NCI-H82 (cell line): ENCODE data around the gene ANAPC1.
"Not testable (repeated sequence)": the region's sequence is repeated elsewhere in the genome, so short reads cannot be mapped to it uniquely, and the experiment has no call there.

Experiments used
- DNase-seq: peaks from one replicate; lab custom pipeline; 2025; lab: John Stamatoyannopoulos, UW

ANAPC1 gene

GRCh38 chr2:111735420-111735819, 148.6 kb downstream of the ANAPC1 start:
- DNase-seq = not testable (repeated sequence)

- not testable (repeated sequence) for DNase-seq
These were observed 154.1 kb downstream of the ANAPC1 start for GRCh38 chr2:111729812-111730458.

GRCh38 chr2:111727611-111728110, 156.3 kb downstream of the ANAPC1 start:
- not testable (repeated sequence) for DNase-seq

DNA sequence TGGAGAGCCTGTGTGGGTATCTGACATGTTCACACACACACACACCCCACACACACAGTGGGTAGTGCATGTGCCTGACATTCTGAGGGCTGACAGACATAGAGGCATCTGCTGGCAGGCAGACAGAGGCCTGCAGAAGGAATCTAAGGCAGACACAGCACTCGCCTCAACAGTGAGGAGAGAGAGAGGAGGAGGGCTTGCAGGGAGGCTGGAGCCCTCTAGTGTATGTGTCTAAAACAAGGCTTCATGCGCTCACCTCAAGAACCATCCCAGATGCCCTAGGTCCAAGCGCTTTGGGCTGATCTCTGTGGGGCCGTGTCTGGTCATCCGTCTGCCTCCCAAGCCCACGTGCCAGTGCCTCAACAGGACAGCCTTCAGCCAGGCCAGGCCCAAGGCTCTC, 158.3 kb downstream of the ANAPC1 start:
- peak; percentile 26 for DNase-seq

DNA sequence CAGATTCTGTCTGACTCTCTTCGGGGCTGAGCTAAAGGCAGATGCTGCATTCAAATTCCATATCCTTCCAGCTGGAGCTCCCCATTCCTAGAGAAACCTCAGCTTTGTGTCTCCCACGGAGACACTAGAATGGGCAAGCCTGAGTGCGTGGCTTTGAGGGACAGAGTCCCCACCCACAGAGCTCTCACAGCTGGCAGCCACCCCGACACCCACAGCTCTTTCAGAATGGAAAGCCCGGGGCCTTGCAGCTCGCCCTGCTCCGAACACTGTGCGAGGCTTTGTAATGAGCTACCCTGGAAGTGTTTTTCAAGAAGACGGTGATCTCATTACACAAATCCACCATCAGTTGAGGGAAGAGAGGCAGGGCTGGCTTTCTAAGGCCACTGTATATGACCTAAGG, 164.4 kb downstream of the ANAPC1 start:
- not testable (repeated sequence) for DNase-seq
